Suppressor macrophage treated with lipopolysaccharide for 1 hour (primary cell): ENCODE data around the gene IL1RAPL1.

ENCODE experiments used
- DNase-seq, 3 donors: peaks; one replicate each; pipeline ENCODE4 v3.0.0-alpha.2; 2020 to 2022

Gene IL1RAPL1

GRCh38 chrX:28586981-28587551 is at the start of gene IL1RAPL1:
Gene IL1RAPL1, plus strand, starts transcription at chrX:28587446.
- no peak for DNase-seq

DNA sequence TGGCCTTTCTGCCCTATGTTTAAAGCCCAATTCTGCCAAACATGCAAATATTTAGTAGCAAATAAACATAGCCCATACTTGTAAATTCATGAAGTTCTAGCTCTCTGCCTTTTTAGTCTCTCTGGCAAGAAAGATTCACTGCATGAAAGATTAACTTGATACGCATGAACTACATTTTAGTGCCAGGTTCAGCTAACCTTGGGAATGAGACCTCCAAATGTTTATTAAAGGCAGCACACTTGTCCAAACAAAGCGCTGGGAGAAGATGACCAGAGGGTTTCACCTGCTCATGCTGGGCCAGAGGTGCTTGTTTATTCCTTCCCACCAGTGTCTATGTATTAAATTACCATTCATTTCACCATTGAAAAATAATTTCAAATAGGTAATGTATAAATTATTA is 44.5 kb upstream of the IL1RAPL1 start:
- no peak for DNase-seq

GRCh38 chrX:28549838-28550237 is 37.4 kb upstream of the IL1RAPL1 start:
- DNase-seq = no peak

DNA sequence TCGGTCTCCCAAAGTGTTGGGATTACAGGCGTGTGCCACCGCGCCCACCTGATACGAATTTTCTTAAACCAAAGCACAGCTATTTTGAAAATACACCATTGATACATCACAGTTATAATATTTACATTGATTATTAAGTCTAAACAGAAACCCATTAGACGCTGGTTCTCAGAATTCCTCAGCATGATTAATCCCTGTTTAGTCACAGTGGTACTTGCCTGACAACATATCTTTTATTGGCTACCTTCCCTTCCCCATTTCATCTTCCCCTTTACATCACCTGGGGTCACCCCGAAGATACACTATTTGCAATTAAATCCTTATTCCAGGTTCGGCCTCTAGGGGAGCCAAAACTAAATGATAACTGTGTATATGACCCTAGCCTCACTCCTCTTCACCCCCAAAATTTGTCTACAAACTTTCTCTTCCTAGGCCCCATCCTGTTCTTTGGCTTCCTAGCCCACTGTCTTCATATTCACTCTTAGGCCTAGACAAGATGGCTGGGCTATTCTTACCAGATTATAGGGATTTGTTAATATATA is 36.8 kb upstream of the IL1RAPL1 start:
- no peak for DNase-seq

DNA sequence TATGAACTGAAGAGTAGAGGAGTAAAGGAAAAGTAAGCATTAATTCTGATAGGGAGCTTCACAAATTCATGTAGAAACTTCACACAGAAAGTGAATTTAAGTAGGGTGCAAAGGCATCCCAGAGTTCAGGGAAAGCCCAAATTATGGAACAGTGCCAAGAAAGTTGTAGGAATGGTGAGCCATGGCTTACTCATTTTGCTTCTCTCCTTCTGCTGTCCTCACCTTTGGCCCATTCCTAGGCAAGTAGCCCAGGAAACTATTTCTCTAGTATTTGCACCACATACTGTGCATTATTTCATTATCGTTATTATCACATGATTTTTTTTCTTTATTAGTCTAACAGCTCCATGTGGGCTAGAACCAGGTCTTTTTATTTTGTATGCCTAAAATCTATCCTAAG is 34.9 kb upstream of the IL1RAPL1 start:
- no peak for DNase-seq

GRCh38 chrX:28552882-28553829 is 34.1 kb upstream of the IL1RAPL1 start:
- no peak for DNase-seq

DNA sequence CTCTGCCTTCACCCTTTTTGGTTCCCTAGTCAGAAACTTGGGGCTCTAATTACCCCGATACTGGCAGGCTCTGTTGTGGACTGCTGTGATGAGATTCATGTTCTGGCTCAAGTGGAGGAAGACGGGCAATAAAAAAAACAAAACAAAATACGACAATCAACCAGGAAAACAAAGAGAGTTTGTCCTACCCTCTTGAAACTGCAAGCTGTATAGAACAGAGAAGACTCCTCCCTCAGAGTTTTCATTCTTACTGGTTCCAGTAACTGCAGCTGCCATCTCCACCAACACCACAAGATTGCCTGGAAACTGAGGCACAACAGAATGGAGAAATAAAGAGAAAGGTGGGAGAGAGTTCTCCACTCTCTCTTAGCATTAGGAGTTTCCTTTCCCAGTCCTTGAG is 11.1 kb upstream of the IL1RAPL1 start:
- DNase-seq = no peak

GRCh38 chrX:28581522-28581921 is 5.7 kb upstream of the IL1RAPL1 start:
- DNase-seq = no peak

GRCh38 chrX:28582511-28582910 is 4.7 kb upstream of the IL1RAPL1 start:
- no peak for DNase-seq

GRCh38 chrX:28584025-28584424 is 3.2 kb upstream of the IL1RAPL1 start:
- no peak for DNase-seq

GRCh38 chrX:28585767-28586166 is 1.5 kb upstream of the IL1RAPL1 start:
- DNase-seq = no peak

GRCh38 chrX:28586286-28586685 is 960 bp upstream of the IL1RAPL1 start:
- no peak for DNase-seq

DNA sequence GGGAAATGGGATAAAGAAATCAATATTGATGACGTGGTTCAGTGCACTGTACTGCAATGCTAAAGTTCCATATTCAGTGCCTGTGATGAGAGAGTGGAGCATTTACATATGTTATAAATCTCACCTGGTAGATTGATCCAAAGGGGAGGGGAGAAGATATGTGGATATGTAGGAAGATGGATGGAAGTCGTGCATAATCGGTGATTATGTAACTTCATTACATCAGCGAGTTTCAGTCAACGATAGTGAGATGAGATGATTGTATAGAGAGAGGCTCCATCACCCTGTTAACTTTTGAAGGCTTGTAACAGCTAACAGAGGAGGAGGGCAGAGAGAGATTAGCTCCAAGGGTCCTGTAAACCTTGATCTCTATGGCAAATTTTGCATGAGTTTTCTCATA is 1.8 kb downstream of the IL1RAPL1 start:
- DNase-seq = no peak

GRCh38 chrX:28590396-28590795 is 3.1 kb downstream of the IL1RAPL1 start:
- DNase-seq = no peak

- no peak for DNase-seq
Observed at GRCh38 chrX:28591542-28591941, 4.3 kb downstream of the IL1RAPL1 start.

DNA sequence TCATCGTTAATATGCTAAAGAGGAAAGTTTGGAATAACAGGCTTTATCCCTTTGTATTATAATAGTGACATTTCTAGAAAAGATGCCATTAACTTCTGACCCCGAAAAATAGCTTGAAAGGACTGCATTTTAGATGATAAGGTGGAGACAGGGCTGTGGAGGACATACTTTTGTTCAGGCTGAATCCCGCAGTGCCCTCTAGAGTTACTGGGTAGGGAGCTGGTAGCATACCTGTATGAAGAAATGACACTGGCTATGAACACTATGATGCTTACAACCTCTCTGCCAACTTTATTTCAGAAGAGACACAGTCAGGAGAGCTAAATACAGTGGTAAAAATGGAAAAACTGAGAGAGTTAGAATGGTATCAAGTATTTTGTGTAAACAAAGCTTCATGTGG is 8.1 kb downstream of the IL1RAPL1 start:
- no peak for DNase-seq

GRCh38 chrX:28599957-28600356 is 12.7 kb downstream of the IL1RAPL1 start:
- DNase-seq = no peak

- DNase-seq = no peak
Observed at GRCh38 chrX:28609003-28609402, 21.8 kb downstream of the IL1RAPL1 start.

GRCh38 chrX:28609917-28610613 is 22.8 kb downstream of the IL1RAPL1 start:
- no peak for DNase-seq

GRCh38 chrX:28610746-28611145 is 23.5 kb downstream of the IL1RAPL1 start:
- DNase-seq = no peak

GRCh38 chrX:28613558-28613957 is 26.3 kb downstream of the IL1RAPL1 start:
- no peak for DNase-seq

DNA sequence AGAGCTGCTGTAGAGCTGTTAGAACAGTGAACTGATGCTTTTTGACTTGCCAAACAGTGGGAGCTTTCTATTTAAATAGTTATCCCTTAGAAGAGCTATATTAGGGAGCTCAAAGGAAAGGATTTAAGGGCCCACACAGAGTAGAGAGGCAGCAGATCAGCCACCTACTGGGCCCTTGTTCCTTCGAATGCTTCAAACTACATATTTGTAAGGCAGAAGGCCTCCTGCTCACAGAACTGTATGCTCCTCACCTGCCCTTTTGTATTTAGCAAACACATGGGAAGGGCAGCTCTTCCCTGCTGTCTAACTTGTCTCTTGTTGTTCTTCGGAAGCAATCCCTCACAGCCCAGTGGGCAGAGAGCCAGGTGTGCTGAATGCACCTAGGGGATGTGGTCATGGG is 38.0 kb downstream of the IL1RAPL1 start:
- DNase-seq = no peak

DNA sequence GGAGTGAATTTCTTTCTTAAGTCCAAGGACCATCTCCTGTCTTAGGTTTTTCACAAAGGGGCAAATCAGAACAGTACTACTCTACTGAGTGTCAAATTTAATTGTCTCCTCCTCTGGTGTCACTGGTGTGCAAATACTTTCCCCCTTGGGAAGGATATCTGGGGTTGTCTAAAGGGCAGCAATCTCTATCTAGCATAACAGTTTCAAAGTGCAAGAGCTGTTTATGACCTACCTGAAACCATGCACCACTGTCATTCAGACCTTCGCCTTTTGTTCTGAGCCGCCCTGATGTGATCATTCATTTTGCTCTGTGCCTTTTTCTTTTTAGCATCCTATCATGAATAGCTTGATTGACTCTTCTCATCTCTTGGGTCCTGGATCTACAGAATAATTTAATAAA is 39.3 kb downstream of the IL1RAPL1 start:
- no peak for DNase-seq

DNA sequence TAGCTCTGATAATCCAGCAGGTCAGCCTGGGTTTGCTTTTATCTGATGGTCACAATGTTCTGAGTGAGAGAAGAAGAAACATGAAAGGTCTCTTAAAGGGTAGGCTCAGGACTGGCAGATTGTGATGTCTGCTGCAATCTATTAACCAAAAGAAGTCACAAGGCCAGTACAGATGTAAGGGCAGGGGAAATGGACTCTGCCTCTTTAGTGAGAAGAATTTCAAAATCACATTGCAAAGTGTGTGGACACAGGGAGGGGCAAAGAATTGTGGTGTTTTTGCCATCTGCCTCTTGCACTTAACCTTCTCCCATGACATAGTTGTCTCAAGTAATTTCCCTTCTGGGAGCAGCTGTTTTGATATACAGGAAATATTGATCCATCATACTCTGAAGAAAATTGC is 40.9 kb downstream of the IL1RAPL1 start:
- no peak for DNase-seq
